PC-3 (cell line): Measurements from ENCODE around the gene ADAMTS16. TPM values are rescaled to one million over a fixed set of nuclear protein-coding genes. Genes with fewer than 3 reads are reported as not detected.

Experiments
- ATAC-seq: fragments of 200-7000 bp; cut with Tn5 transposase; 2 replicates; pipeline ENCODE4 v1.9.1; 2020; ENCODE audit warnings: mild to moderate bottlenecking, moderate library complexity
- BruUV-seq: library from RNA; stranded (reverse); fragments of 400-500 nt; replicated peaks from 2 replicates; lab custom pipeline; 2021; lab: Mats Ljungman, UMichigan
- CTCF ChIA-PET: fragments of 300-600 bp; sonication (Branson Sonifier 250); formaldehyde crosslinking; loops from one replicate; lab custom pipeline; 2022; ENCODE audit warnings: antibody characterized with exemption; lab: Charles Lee
- POLR2A ChIA-PET: fragments of 300-600 bp; sonication (Branson Sonifier 250); formaldehyde crosslinking; loops from one replicate; lab custom pipeline; 2022; ENCODE audit warnings: antibody characterized with exemption; ENCODE audit not compliant: unreplicated experiment; lab: Charles Lee
- DNase-seq: peaks from one replicate; pipeline ENCODE4 v3.0.0-alpha.2; 2015
- H2AFZ ChIP-seq: fragments of 300-600 bp; sonication (generic); 2 replicates; pipeline ENCODE4 v1.6.0; 2016; ENCODE audit warnings: antibody characterized with exemption, low read length
- H3F3A ChIP-seq: fragments of 300-600 bp; sonication (generic); one replicate; pipeline ENCODE4 v1.6.0; 2017; ENCODE audit warnings: antibody characterized with exemption, low read length, control low read depth, mild to moderate bottlenecking; ENCODE audit not compliant: unreplicated experiment
- H3K27ac ChIP-seq: fragments of 300-600 bp; sonication (generic); 2 replicates; pipeline ENCODE4 v1.5.1; 2016; ENCODE audit warnings: mild to moderate bottlenecking, low read length
- H3K27me3 ChIP-seq: fragments of 300-600 bp; sonication (generic); 2 replicates; pipeline ENCODE4 v1.6.1; 2016; ENCODE audit warnings: low read length, mixed read lengths
- H3K36me3 ChIP-seq: fragments of 300-600 bp; sonication (generic); 2 replicates; pipeline ENCODE4 v1.6.1; 2016; ENCODE audit warnings: low read depth, mixed run types, low read length, mixed read lengths
- H3K4me1 ChIP-seq: fragments of 300-600 bp; sonication (generic); 2 replicates; pipeline ENCODE4 v1.5.1; 2016; ENCODE audit warnings: low read length; ENCODE audit not compliant: insufficient read depth
- H3K4me2 ChIP-seq: fragments of 300-600 bp; sonication (generic); 2 replicates; pipeline ENCODE4 v1.6.0; 2016; ENCODE audit warnings: low read length
- H3K4me3 ChIP-seq: fragments of 300-600 bp; sonication (generic); 2 replicates; pipeline ENCODE4 v1.5.1; 2016; ENCODE audit warnings: mild to moderate bottlenecking, low read length, mixed read lengths
- H3K79me2 ChIP-seq: fragments of 300-600 bp; sonication (generic); 2 replicates; pipeline ENCODE4 v1.6.1; 2017; ENCODE audit warnings: low read length, mixed read lengths
- H3K9ac ChIP-seq: fragments of 300-600 bp; sonication (generic); 2 replicates; pipeline ENCODE4 v1.6.0; 2016; ENCODE audit warnings: mild to moderate bottlenecking, low read length
- H3K9me2 ChIP-seq: fragments of 300-600 bp; sonication (generic); replicated peaks from 2 replicates; pipeline ENCODE4 v1.6.1; 2016; ENCODE audit warnings: mixed run types, low read length, mixed read lengths
- H3K9me3 ChIP-seq: fragments of 300-600 bp; sonication (generic); 2 replicates; pipeline ENCODE4 v1.6.1; 2016; ENCODE audit warnings: low read length, mixed read lengths
- H4K20me1 ChIP-seq: fragments of 300-600 bp; sonication (generic); 2 replicates; pipeline ENCODE4 v1.6.1; 2016; ENCODE audit warnings: low read length, mixed read lengths
- CTCF ChIP-seq: fragments of 300-600 bp; sonication (generic); conservative IDR thresholded peaks from 2 replicates; pipeline ENCODE4 v1.5.1; 2017; ENCODE audit warnings: antibody characterized with exemption, low read depth, mild to moderate bottlenecking, low read length
- EZH2 ChIP-seq: fragments of 300-600 bp; sonication (generic); IDR thresholded peaks from one replicate; pipeline ENCODE4 v1.6.1; 2017; ENCODE audit warnings: antibody characterized with exemption, mild to moderate bottlenecking, low read length; ENCODE audit not compliant: unreplicated experiment
- EZH2phosphoT487 ChIP-seq: fragments of 300-600 bp; sonication (generic); IDR thresholded peaks from 2 replicates; pipeline ENCODE4 v1.6.1; 2018; ENCODE audit warnings: mild to moderate bottlenecking, antibody characterized with exemption, low read length, borderline replicate concordance
- intact Hi-C: fragments of 100-400 bp; cut with micrococcal nuclease; formaldehyde crosslinking; loops from 2 replicates; pipeline ENCODE4 v1.9.0; 2023
- total RNA-seq: library from RNA; depleted of rRNA; stranded (reverse); fragments of >200 nt; gene quantifications from 2 replicates; pipeline ENCODE4 v1.2.3, GENCODE V29; 2014

The ADAMTS16 gene
- total RNA-seq, 1 experiment from 2014 or later: 1.7 TPM

GRCh38 chr5:5276951-5277517 is 136.9 kb downstream of the ADAMTS16 start:
- H3K27ac ChIP-seq: no peak overlapping the region
- no peak overlapping the region for H3K9ac ChIP-seq
- BruUV-seq: no TSS peak

GRCh38 chr5:5278201-5278814 is 138.2 kb downstream of the ADAMTS16 start:
- no TSS peak for BruUV-seq
- no peaks in the 10 kb centered on the region for H3K9me2 ChIP-seq
- no peaks in the 10 kb centered on the region for H3K79me2 ChIP-seq
- intact Hi-C loops: loop anchor here (10.0 kb wide), 1 partner anchor 146 kb away; the partner anchor contains the start of gene ICE1
- H3F3A ChIP-seq: no peaks in the 10 kb centered on the region
- H2AFZ ChIP-seq: no peak overlapping the region
- ChIA-PET POLR2A (no interaction called here), CTCF (no interaction called here)
- no peak for TF ChIP-seq EZH2phosphoT487
- no peak for TF ChIP-seq CTCF
- no peak for TF ChIP-seq EZH2
- no peaks in the 10 kb centered on the region for H3K27me3 ChIP-seq
- ATAC-seq (peak; percentile 56), DNase-seq (peak; percentile 19)
- no peak overlapping the region for H3K4me2 ChIP-seq
- H3K9me3 ChIP-seq: no peaks in the 10 kb centered on the region
- H3K4me1 ChIP-seq: 0 out of 2 replicates have a peak, but pooled peaks cover 13% of the 10 kb centered on the region
- H3K36me3 ChIP-seq: no peaks in the 10 kb centered on the region
- no peak overlapping the region for H3K27ac ChIP-seq
- no peak overlapping the region for H3K4me3 ChIP-seq
- no peaks in the 10 kb centered on the region for H4K20me1 ChIP-seq
- no peak overlapping the region for H3K9ac ChIP-seq

More at GRCh38 chr5:5276951-5277517, 136.9 kb downstream of the ADAMTS16 start:
- H3K79me2 ChIP-seq: no peaks in the 10 kb centered on the region
- H3K4me3 ChIP-seq: no peak overlapping the region
- peaks cover 14% of the 10 kb centered on the region for H3K4me1 ChIP-seq
- ATAC-seq (no peak), DNase-seq (no peak)
- no peaks in the 10 kb centered on the region for H3K9me3 ChIP-seq
- no peak overlapping the region for H2AFZ ChIP-seq
- no peaks in the 10 kb centered on the region for H3F3A ChIP-seq
- intact Hi-C loops: loop anchor here (10.0 kb wide), 1 partner anchor 148 kb away; the partner anchor contains the start of gene ICE1
- no peaks in the 10 kb centered on the region for H4K20me1 ChIP-seq
- TF ChIP-seq CTCF (no peak), EZH2phosphoT487 (no peak), EZH2 (no peak)
- no peaks in the 10 kb centered on the region for H3K27me3 ChIP-seq
- H3K36me3 ChIP-seq: no peaks in the 10 kb centered on the region
- POLR2A ChIA-PET: no interaction called here
- H3K4me2 ChIP-seq: no peak overlapping the region
- CTCF ChIA-PET: no interaction called here
- H3K9me2 ChIP-seq: no peaks in the 10 kb centered on the region

- ATAC-seq: peak; percentile 27; the same call in 1 of the 2 replicates
These were observed 138.8 kb downstream of the ADAMTS16 start for GRCh38 chr5:5278815-5279381.

More at GRCh38 chr5:5278815-5279381, 138.8 kb downstream of the ADAMTS16 start:
- no peak for DNase-seq
- Histone ChIP-seq H3K4me1 (0 out of 2 replicates have a peak, but pooled peaks cover 13% of the 10 kb centered on the region), H3F3A (no peaks in the 10 kb centered on the region), H4K20me1 (no peaks in the 10 kb centered on the region), H3K27ac (no peak overlapping the region), H3K9me2 (no peaks in the 10 kb centered on the region), H3K4me3 (no peak overlapping the region), H3K27me3 (no peaks in the 10 kb centered on the region), H2AFZ (0 out of 2 replicates have a peak overlapping the region, but pooled peaks have one; percentile 19), H3K36me3 (no peaks in the 10 kb centered on the region), H3K79me2 (no peaks in the 10 kb centered on the region), H3K4me2 (no peak overlapping the region), H3K9ac (no peak overlapping the region), H3K9me3 (no peaks in the 10 kb centered on the region)
- no TSS peak for BruUV-seq
- intact Hi-C loops: loop anchor here (10.0 kb wide), 1 partner anchor 146 kb away; the partner anchor contains the start of gene ICE1
- no peak for TF ChIP-seq EZH2
- no peak for TF ChIP-seq EZH2phosphoT487
- TF ChIP-seq CTCF: no peak
- ChIA-PET CTCF (no interaction called here), POLR2A (no interaction called here)
